ENCODE results near the gene DDX18. TPM values are rescaled to one million over a fixed set of nuclear protein-coding genes. Genes with fewer than 3 reads are reported as not detected.

Gene DDX18
- total and polyA plus RNA-seq, 10 of the 15 experiments (the other 5 are each of a cell fraction or from before 2014, with no cell fraction given), result 54.3 to 110 (median 74.9) TPM

DNA sequence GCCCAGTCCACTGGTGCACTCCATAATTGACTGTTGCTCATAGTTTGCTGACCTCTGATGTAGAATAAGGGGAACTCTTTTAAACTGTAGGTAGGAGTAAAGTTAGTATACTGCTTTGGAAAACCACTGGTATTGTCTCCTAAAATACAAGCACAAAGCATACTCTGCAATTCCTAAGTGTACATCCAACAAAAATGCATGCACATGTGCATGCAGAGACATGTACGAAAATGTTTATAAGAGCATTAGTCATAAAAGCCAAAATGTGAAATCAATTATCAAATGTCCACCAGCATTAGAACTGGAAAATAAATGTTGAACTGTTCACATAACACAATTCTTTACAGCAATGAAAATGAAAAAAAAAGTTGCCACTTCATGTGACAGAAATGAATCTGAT, 39.8 kb upstream of the DDX18 start:
- no peaks in the 10 kb centered on the region for H3K27me3 ChIP-seq (replicated peaks in 1 of 2; ENCODE audit: control insufficient read depth in 2 of 2, insufficient read depth in 2 of 2, low read length in 1 of 2)
- no peaks in the 10 kb centered on the region for H3K9me3 ChIP-seq (replicated peaks; ENCODE audit: control insufficient read depth, insufficient read depth, low read length)
- H3K9ac ChIP-seq (ENCODE audit: control insufficient read depth, insufficient read depth, low read length), result no peak overlapping the region
- no TSS peak for BruUV-seq (replicated peaks)
- no peak overlapping the region for H2AFZ ChIP-seq (ENCODE audit: control insufficient read depth, low read depth, low read length)
- H3K4me1 ChIP-seq (ENCODE audit: control insufficient read depth, insufficient read depth, low read length), result no peaks in the 10 kb centered on the region
- in situ Hi-C loops (cut with MboI) (loop anchor here (25.0 kb wide), 1 partner anchor 1262 kb away; no protein-coding TSS in a partner anchor), intact Hi-C loops (cut with micrococcal nuclease; ENCODE audit: unreplicated experiment) (loop anchor here (5.0 kb wide), 1 partner anchor 1262 kb away; no protein-coding TSS in a partner anchor)
- TF ChIP-seq ATF7 (IDR thresholded peaks at IDR 0.05; ENCODE audit: low read depth) (no peak), SIN3A (IDR thresholded peaks at IDR 0.05; ENCODE audit: low read depth, low read length) (no peak), JUNB (IDR thresholded peaks at IDR 0.05) (no peak), CHD4 (IDR thresholded peaks at IDR 0.05) (no peak), RAD21 (IDR thresholded peaks at IDR 0.05; ENCODE audit: insufficient read depth, low read depth, low read length) (no peak), SMARCA5 (IDR thresholded peaks at IDR 0.05) (no peak)
- TF ChIP-seq, protein P1, sequence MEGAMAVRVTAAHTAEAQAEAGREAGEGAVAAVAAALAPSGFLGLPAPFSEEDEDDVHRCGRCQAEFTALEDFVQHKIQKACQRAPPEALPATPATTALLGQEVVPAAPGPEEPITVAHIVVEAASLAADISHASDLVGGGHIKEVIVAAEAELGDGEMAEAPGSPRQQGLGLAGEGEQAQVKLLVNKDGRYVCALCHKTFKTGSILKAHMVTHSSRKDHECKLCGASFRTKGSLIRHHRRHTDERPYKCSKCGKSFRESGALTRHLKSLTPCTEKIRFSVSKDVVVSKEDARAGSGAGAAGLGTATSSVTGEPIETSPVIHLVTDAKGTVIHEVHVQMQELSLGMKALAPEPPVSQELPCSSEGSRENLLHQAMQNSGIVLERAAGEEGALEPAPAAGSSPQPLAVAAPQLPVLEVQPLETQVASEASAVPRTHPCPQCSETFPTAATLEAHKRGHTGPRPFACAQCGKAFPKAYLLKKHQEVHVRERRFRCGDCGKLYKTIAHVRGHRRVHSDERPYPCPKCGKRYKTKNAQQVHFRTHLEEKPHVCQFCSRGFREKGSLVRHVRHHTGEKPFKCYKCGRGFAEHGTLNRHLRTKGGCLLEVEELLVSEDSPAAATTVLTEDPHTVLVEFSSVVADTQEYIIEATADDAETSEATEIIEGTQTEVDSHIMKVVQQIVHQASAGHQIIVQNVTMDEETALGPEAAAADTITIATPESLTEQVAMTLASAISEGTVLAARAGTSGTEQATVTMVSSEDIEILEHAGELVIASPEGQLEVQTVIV (IDR thresholded peaks at IDR 0.05; ENCODE audit: borderline replicate concordance, partially characterized antibody), result no peak
- ChIA-PET POLR2A (no interaction called here), SMC1A (ENCODE audit: uncharacterized antibody, unreplicated experiment) (no interaction called here), CTCF (no interaction called here), RAD21 (ENCODE audit: unreplicated experiment) (no interaction called here)
- ATAC-seq, result no peak
- DNase-seq (ENCODE audit: low read depth, low spot score), result no peak
- H3K4me3 ChIP-seq, result no peak overlapping the region
- 0% methylated on average over 1 of the region's 1 CpG for WGBS (ENCODE audit: insufficient coverage, insufficient replicate concordance, low lambda C conversion rate, missing lambda C conversion rate)
- no peaks in the 10 kb centered on the region for H3K79me2 ChIP-seq (ENCODE audit: control insufficient read depth, insufficient read depth, low read length)
- no peak overlapping the region for H3K27ac ChIP-seq (ENCODE audit: control insufficient read depth, insufficient read depth)
- no peak overlapping the region for H3K4me2 ChIP-seq (ENCODE audit: control insufficient read depth, insufficient read depth)
- no peak for FAIRE-seq
- no peaks in the 10 kb centered on the region for H4K20me1 ChIP-seq (ENCODE audit: control insufficient read depth, insufficient read depth)
- no peaks in the 10 kb centered on the region for H3K36me3 ChIP-seq (ENCODE audit: control insufficient read depth in 2 of 2, insufficient read depth in 2 of 2, low read length in 1 of 2)
